VCaP (cell line): Measurements from ENCODE around the gene METRNL.

Source experiments
- H3K27ac ChIP-seq: fragments of 450-650 bp; 2 replicates; pipeline ENCODE4 v1.5.1; 2017
- CTCF ChIP-seq: fragments of 450-650 bp; conservative IDR thresholded peaks from 2 replicates; pipeline ENCODE4 v1.5.1; 2017; ENCODE audit warnings: mild to moderate bottlenecking, moderate library complexity

METRNL gene

GRCh38 chr17:83076938-83077337 lies 2.5 kb upstream of the METRNL start:
- TF ChIP-seq CTCF: peak; percentile 58
- no peak overlapping the region for H3K27ac ChIP-seq

- no peak for TF ChIP-seq CTCF
- H3K27ac ChIP-seq: no peak overlapping the region
Observed at GRCh38 chr17:83077411-83077810, 2.0 kb upstream of the METRNL start.

- H3K27ac ChIP-seq: peak overlapping the region; percentile 80; the same call in 1 of the 2 replicates
- no peak for TF ChIP-seq CTCF
Observed at GRCh38 chr17:83077939-83078338, 1.5 kb upstream of the METRNL start.

GRCh38 chr17:83078378-83079351 lies 744 bp upstream of the METRNL start:
- peak overlapping the region; percentile 80; the same call in 1 of the 2 replicates for H3K27ac ChIP-seq
- TF ChIP-seq CTCF: no peak

- TF ChIP-seq CTCF: no peak
- H3K27ac ChIP-seq: peak overlapping the region; percentile 80; the same call in 1 of the 2 replicates
Observed at GRCh38 chr17:83079766-83080578, 563 bp downstream of the METRNL start.

GRCh38 chr17:83080579-83080857 lies 1.1 kb downstream of the METRNL start:
- no peak for TF ChIP-seq CTCF
- peak overlapping the region; percentile 80; the same call in 1 of the 2 replicates for H3K27ac ChIP-seq
